Measurements from ENCODE around the gene PRDM16. TPM values are rescaled to one million over a fixed set of nuclear protein-coding genes. Genes with fewer than 3 reads are reported as not detected.

Gene PRDM16
- total RNA-seq, 4 donors from 2014 or later, result 15.7 to 54.3 (median 27.6) TPM

GRCh38 chr1:3029481-3029961 lies 39.5 kb upstream of the PRDM16 start:
- TF ChIP-seq POLR2A (IDR thresholded peaks at IDR 0.05), result no peak
- Histone ChIP-seq H3K27me3 (no peaks in the 10 kb centered on the region), H3K4me1 (no peaks in the 10 kb centered on the region), H3K27ac (no peak overlapping the region), H3K4me3 (replicated peaks in 1 of 3) (no peak overlapping the region), H3K9me3 (no peaks in the 10 kb centered on the region), H3K36me3 (no peaks in the 10 kb centered on the region)
- intact Hi-C loops (cut with DNase I), result no loop called here
- WGBS, 2 donors, result 73 to 83% methylated on average over 7 of the region's 11 CpGs
- DNase-seq, result no peak

GRCh38 chr1:3029991-3030662 lies 38.9 kb upstream of the PRDM16 start:
- Histone ChIP-seq H3K4me1 (no peaks in the 10 kb centered on the region), H3K36me3 (no peaks in the 10 kb centered on the region), H3K27me3 (no peaks in the 10 kb centered on the region), H3K9me3 (no peaks in the 10 kb centered on the region), H3K27ac (no peak overlapping the region), H3K4me3 (replicated peaks in 1 of 3) (no peak overlapping the region)
- DNase-seq, result no peak
- no peak for TF ChIP-seq CTCF (IDR thresholded peaks at IDR 0.05)
- TF ChIP-seq POLR2A (IDR thresholded peaks at IDR 0.05), result no peak
- intact Hi-C loops (cut with DNase I), result no loop called here
- 73 to 82% methylated on average over 12 to 25 of the region's 32 CpGs for WGBS, 2 donors

GRCh38 chr1:3030663-3031381 lies 38.2 kb upstream of the PRDM16 start:
- H3K9me3 ChIP-seq, result no peaks in the 10 kb centered on the region
- H3K4me3 ChIP-seq (replicated peaks in 1 of 3), result no peak overlapping the region
- intact Hi-C loops (cut with DNase I), result no loop called here
- no peak for DNase-seq
- no peaks in the 10 kb centered on the region for H3K36me3 ChIP-seq
- H3K27me3 ChIP-seq, result no peaks in the 10 kb centered on the region
- TF ChIP-seq POLR2A (IDR thresholded peaks at IDR 0.05) (no peak), CTCF (IDR thresholded peaks at IDR 0.05) (no peak)
- no peaks in the 10 kb centered on the region for H3K4me1 ChIP-seq
- no peak overlapping the region for H3K27ac ChIP-seq
- WGBS, 2 donors, result 80 to 89% methylated on average over 17 of the region's 22 CpGs

- H3K4me1 ChIP-seq, result no peaks in the 10 kb centered on the region
- peak in 1 of 2 donors; percentile 9 for DNase-seq
- no peaks in the 10 kb centered on the region for H3K36me3 ChIP-seq
- intact Hi-C loops (cut with DNase I), result no loop called here
- no peaks in the 10 kb centered on the region for H3K27me3 ChIP-seq
- no peak for TF ChIP-seq POLR2A (IDR thresholded peaks at IDR 0.05)
- no peak for TF ChIP-seq CTCF (IDR thresholded peaks at IDR 0.05)
- H3K4me3 ChIP-seq (replicated peaks in 1 of 3), result no peak overlapping the region
- no peak overlapping the region for H3K27ac ChIP-seq
- WGBS, 2 donors, result 77 to 82% methylated on average over 12 to 21 of the region's 35 CpGs
- no peaks in the 10 kb centered on the region for H3K9me3 ChIP-seq
Measured at GRCh38 chr1:3031401-3032221, 37.4 kb upstream of the PRDM16 start.

GRCh38 chr1:3032371-3033039 lies 36.5 kb upstream of the PRDM16 start:
- no peaks in the 10 kb centered on the region for H3K36me3 ChIP-seq
- TF ChIP-seq POLR2A (IDR thresholded peaks at IDR 0.05) (no peak), CTCF (IDR thresholded peaks at IDR 0.05) (no peak)
- 90 to 93% methylated on average over 10 to 18 of the region's 21 CpGs for WGBS, 2 donors
- no peak for DNase-seq
- intact Hi-C loops (cut with DNase I), result no loop called here
- H3K27me3 ChIP-seq, result no peaks in the 10 kb centered on the region
- H3K4me3 ChIP-seq (replicated peaks in 1 of 3), result no peak overlapping the region
- no peaks in the 10 kb centered on the region for H3K4me1 ChIP-seq
- no peaks in the 10 kb centered on the region for H3K9me3 ChIP-seq
- no peak overlapping the region for H3K27ac ChIP-seq

All from thyroid gland (tissue), 4 donors.